ENCODE measurements around the gene IQSEC3.

IQSEC3 gene

DNA sequence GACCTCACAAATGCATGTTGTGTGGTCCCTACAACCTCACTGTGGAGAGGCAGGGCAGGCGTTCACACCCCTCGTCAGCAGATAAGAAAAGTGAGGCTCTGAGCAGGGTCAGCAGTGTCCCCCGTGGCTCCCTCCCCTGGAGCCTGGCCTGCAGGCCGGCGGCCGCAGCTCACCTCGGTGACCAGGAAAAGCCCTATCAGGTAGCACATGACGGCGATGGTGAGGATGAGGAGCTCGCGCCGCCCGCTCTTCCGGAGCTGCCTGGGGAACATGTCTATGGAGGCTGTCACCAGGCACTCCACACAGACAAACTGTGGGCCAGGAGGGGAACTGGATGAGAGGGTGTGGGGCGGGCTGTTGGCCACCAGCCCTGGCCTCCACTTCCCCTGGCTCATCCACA is 129.4 kb downstream of the IQSEC3 start:
- TF ChIP-seq, protein P1, sequence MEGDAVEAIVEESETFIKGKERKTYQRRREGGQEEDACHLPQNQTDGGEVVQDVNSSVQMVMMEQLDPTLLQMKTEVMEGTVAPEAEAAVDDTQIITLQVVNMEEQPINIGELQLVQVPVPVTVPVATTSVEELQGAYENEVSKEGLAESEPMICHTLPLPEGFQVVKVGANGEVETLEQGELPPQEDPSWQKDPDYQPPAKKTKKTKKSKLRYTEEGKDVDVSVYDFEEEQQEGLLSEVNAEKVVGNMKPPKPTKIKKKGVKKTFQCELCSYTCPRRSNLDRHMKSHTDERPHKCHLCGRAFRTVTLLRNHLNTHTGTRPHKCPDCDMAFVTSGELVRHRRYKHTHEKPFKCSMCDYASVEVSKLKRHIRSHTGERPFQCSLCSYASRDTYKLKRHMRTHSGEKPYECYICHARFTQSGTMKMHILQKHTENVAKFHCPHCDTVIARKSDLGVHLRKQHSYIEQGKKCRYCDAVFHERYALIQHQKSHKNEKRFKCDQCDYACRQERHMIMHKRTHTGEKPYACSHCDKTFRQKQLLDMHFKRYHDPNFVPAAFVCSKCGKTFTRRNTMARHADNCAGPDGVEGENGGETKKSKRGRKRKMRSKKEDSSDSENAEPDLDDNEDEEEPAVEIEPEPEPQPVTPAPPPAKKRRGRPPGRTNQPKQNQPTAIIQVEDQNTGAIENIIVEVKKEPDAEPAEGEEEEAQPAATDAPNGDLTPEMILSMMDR (conservative IDR thresholded peaks at IDR 0.05; ENCODE audit: low read length), result no peak
- no peak for DNase-seq (ENCODE audit: low read depth)
- no peak overlapping the region for H3K4me3 ChIP-seq (ENCODE audit: low read length)

DNA sequence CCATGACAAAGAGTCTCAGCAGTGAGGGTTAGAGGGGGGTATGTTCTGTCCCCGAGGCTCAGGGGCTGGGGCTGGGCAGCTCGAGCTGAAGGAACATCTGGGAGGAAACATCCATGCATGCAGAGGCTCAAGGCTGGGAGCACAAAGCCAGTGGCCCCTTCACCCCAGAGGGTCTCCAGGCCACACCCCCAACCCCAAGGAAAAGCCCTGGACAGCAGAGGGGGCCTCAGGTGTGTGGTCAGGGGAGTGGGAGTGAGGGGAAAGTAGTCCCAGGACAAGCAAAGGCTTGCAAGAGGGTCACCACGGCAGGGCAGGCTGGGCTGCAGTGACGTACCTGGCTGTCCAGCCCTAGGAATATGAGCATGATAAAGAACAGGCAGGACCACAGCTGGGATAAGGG is 129.9 kb downstream of the IQSEC3 start:
- DNase-seq (ENCODE audit: low read depth), result no peak
- TF ChIP-seq, protein P1 (conservative IDR thresholded peaks at IDR 0.05; ENCODE audit: low read length), result no peak
- no peak overlapping the region for H3K4me3 ChIP-seq (ENCODE audit: low read length)

DNA sequence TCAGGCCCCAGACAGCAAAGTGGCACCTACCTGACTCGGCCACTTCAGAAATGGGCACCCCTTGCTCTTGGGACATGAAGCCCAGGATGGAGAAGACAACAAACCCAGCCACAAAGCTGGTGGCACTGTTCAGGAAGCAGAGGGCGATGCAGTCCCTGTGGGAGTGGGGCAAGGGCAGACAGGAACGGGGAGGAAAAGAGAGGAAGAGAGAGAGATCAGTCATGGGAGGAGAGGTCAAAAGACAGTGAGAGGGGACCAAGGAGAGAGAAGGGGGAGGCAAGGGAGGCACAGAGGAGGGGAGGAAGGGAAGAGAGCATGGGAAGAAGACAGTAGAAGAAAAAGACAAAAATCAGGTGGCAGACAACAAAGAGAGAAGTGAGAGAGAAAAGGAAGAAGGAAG is 130.8 kb downstream of the IQSEC3 start:
- no peak overlapping the region for H3K4me3 ChIP-seq (ENCODE audit: low read length)
- TF ChIP-seq, protein P1 (conservative IDR thresholded peaks at IDR 0.05; ENCODE audit: low read length), result no peak
- no peak for DNase-seq (ENCODE audit: low read depth)

DNA sequence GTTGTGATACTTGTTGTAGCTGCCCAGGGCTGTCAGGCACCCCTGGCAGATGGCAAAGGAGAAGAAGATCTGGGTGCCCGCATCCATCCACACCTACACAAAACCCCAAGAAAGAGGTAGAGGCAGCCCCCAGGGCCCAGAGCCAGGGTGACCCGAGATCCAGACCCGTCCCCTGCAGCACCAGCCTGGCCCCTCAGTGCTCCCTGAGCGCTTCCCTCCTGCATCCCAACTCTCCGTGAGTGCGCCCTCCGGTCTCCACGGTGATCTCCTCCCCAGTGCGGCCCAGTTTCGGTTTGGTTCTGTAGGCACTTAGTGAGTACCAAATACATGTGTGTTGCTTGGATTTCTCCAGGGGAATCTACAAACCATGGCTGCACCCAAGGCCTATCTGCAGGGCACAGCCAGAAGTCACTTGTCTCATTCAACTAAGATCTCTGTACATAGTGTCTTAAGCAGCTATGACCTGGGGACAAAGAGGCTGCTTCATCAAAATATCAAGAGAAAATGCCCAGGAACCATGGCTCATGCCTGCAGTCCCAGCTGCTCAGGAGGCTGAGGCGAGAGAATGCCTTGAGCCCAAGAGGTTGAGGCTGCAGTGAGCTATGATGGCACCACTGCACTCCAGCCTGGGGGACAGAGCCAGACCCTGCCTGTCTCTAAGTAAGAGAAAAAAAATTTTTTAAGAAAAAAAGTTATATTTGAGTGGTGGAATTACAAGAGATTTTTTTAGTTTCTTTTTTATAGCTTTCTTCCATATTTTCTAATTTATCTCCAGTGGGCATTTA is 131.5 kb downstream of the IQSEC3 start:
- no peak for DNase-seq (ENCODE audit: low read depth)
- no peak overlapping the region for H3K4me3 ChIP-seq (ENCODE audit: low read length)
- TF ChIP-seq, protein P1 (conservative IDR thresholded peaks at IDR 0.05; ENCODE audit: low read length), result no peak

DNA sequence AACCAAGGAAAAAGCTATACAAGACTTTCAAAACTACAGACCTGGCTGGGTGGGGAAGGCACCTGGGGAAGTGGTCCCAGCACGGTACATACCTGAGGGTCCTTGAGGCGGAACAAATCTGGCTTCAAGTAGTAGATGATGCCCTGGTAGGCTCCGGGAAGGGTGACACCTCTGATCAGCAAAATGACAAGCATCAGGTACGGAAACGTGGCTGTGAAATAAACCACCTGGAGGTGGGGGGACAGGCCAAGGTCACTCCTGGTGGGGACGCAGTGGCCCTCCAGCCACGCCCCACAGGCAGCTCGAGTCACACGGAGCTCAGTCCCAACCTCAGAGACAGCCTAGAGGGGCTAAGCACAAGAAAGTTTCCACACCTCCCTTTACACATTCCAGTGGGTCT is 132.1 kb downstream of the IQSEC3 start:
- H3K4me3 ChIP-seq (ENCODE audit: low read length), result no peak overlapping the region
- DNase-seq (ENCODE audit: low read depth), result no peak
- TF ChIP-seq, protein P1 (conservative IDR thresholded peaks at IDR 0.05; ENCODE audit: low read length), result no peak

DNA sequence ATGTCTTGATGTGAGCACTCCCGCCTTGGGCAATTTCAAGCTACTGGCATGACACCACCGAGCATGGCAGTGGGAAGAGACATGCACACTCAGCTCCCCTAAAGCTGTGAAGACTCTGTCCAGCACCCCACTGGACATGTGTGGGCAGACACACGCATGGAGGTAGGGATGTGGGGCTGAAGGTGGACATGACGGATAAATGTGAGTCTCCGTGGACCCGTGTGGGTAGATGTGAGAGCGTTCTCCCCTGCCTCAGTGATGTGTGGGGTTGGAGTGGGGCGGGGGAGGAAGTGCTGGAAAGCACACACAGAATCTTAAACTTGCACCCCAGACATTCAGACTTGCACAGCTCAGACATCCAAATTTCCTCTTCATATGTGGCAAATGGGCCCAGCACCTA is 134.8 kb downstream of the IQSEC3 start:
- TF ChIP-seq, protein P1 (conservative IDR thresholded peaks at IDR 0.05; ENCODE audit: low read length), result no peak
- no peak overlapping the region for H3K4me3 ChIP-seq (ENCODE audit: low read length)
- DNase-seq (ENCODE audit: low read depth), result no peak

DNA sequence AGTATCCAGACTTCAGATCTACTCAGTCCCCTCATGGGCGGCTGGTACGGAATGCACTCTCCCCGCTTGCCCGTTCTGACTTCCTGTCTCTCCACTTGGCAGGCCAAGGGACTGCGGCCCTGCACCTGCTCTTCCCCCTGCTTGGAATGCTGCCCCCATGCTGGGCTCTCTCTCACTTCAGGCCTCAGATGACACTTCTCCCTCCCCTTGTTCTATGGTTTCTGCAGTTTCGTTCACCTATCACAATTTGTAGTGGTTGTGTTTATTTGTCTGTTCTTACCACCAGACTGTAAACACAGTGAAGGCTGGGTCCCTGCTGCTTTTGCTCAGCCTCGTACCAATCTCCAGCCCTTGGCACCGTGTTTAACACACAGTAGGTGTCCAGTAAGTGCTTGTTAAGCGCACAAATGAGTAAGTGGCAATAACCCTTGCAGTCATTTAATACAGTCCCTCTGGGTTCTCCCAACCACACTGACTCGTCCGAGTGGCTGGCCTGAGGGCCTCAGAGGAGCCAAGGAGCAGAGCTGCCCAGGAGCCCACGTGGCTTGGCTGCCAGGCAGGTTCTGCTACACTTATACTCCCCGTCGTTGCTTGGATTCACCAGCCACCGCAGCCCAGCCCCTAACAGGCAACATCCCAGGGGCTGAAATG is 135.6 kb downstream of the IQSEC3 start:
- H3K4me3 ChIP-seq (ENCODE audit: low read length), result no peak overlapping the region
- DNase-seq (ENCODE audit: low read depth), result no peak

More for the DNA sequence above, 135.6 kb downstream of the IQSEC3 start:
- TF ChIP-seq, protein P1 (conservative IDR thresholded peaks at IDR 0.05; ENCODE audit: low read length), result no peak

Measured in AG10803 (cell line).